Calu3 (cell line): Measurements from ENCODE around the gene PTPRN2. TPM values are rescaled to one million over a fixed set of nuclear protein-coding genes. Genes with fewer than 3 reads are reported as not detected.

Source experiments
- BruUV-seq: library from RNA; stranded (reverse); fragments of 400-500 nt; replicated peaks from 2 replicates; lab custom pipeline; 2021; lab: Mats Ljungman, UMichigan
- CTCF ChIA-PET: fragments of 300-600 bp; sonication (Branson Sonifier 250); formaldehyde crosslinking; loops from one replicate; lab custom pipeline; 2022; ENCODE audit warnings: antibody characterized with exemption; lab: Charles Lee
- DNase-seq: peaks from one replicate; pipeline ENCODE4 v3.0.0; 2022
- H3K27ac Mint-ChIP-seq: one replicate; pipeline ENCODE4 v1.8.0; 2022; ENCODE audit warnings: mixed read lengths; ENCODE audit not compliant: unreplicated experiment
- H3K27me3 Mint-ChIP-seq: one replicate; pipeline ENCODE4 v1.8.0; 2022; ENCODE audit warnings: mixed read lengths; ENCODE audit not compliant: unreplicated experiment
- H3K36me3 Mint-ChIP-seq: one replicate; pipeline ENCODE4 v1.8.0; 2022; ENCODE audit warnings: mild to moderate bottlenecking, moderate library complexity, mixed read lengths; ENCODE audit not compliant: insufficient read depth, unreplicated experiment
- H3K4me1 Mint-ChIP-seq: one replicate; pipeline ENCODE4 v1.8.0; 2022; ENCODE audit warnings: mild to moderate bottlenecking, low read depth, mixed read lengths; ENCODE audit not compliant: unreplicated experiment
- H3K4me3 Mint-ChIP-seq: one replicate; pipeline ENCODE4 v1.8.0; 2022; ENCODE audit warnings: mild to moderate bottlenecking, low read depth, moderate library complexity, mixed read lengths; ENCODE audit not compliant: unreplicated experiment
- H3K9me3 Mint-ChIP-seq: one replicate; pipeline ENCODE4 v1.8.0; 2022; ENCODE audit warnings: low read depth, mixed read lengths; ENCODE audit not compliant: unreplicated experiment
- CTCF ChIP-seq: fragments of 200-600 bp; IDR thresholded peaks from one replicate; pipeline ENCODE4 v1.8.0; 2022; ENCODE audit warnings: antibody characterized with exemption; ENCODE audit not compliant: unreplicated experiment
- intact Hi-C: fragments of 100-400 bp; cut with micrococcal nuclease; formaldehyde crosslinking; loops from one replicate; pipeline ENCODE4 v1.10.0; 2022; ENCODE audit not compliant: unreplicated experiment
- total RNA-seq: library from RNA; stranded (reverse); gene quantifications from 2 replicates; pipeline ENCODE4 v1.2.3, GENCODE V29; 2022

The PTPRN2 gene
- total RNA-seq, 1 experiment from 2014 or later, result 2.0 TPM

GRCh38 chr7:157497744-157498651 lies 1089.6 kb downstream of the PTPRN2 start:
- BruUV-seq, result no TSS peak
- no peak for TF ChIP-seq CTCF
- no peaks in the 10 kb centered on the region for H3K9me3 Mint-ChIP-seq
- H3K27ac Mint-ChIP-seq, result no peak overlapping the region
- DNase-seq, result no peak
- no peak overlapping the region for H3K4me3 Mint-ChIP-seq
- intact Hi-C loops, result no loop called here
- peaks cover 30% of the 10 kb centered on the region for H3K27me3 Mint-ChIP-seq
- CTCF ChIA-PET, result interaction anchor here (0.6 kb wide), 1 partner anchor 264 kb away, joined by 3 read pairs; no protein-coding TSS in a partner anchor
- H3K4me1 Mint-ChIP-seq, result peaks cover 5% of the 10 kb centered on the region
- no peaks in the 10 kb centered on the region for H3K36me3 Mint-ChIP-seq

DNA sequence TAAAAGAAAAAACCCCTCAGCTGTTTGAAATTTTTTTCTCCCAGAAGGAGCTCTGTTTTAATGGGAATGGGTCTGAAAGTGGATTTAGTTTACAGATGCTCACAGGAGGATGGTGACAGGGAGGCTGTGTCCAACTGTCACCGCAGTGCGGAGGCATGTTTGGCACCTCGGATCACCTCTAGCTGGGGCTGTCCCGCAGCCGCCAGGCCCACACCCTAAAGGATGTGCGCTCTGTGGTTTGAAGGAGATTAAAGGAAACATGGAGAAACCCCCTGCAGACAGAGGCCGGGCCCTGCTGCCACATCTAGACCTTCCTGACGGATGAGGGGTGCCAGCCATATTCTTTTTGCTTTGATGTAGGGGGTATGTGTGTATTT lies 1090.3 kb downstream of the PTPRN2 start:
- Mint-ChIP-seq H3K27me3 (peaks cover 27% of the 10 kb centered on the region), H3K9me3 (peaks cover 1% of the 10 kb centered on the region), H3K36me3 (no peaks in the 10 kb centered on the region), H3K27ac (no peak overlapping the region), H3K4me1 (peaks cover 8% of the 10 kb centered on the region), H3K4me3 (no peak overlapping the region)
- CTCF ChIA-PET, result no interaction called here
- no peak for DNase-seq
- BruUV-seq, result no TSS peak
- intact Hi-C loops, result no loop called here
- TF ChIP-seq CTCF, result no peak

- intact Hi-C loops, result no loop called here
- BruUV-seq, result no TSS peak
- H3K27ac Mint-ChIP-seq, result no peak overlapping the region
- peaks cover 3% of the 10 kb centered on the region for H3K9me3 Mint-ChIP-seq
- H3K27me3 Mint-ChIP-seq, result peaks cover 20% of the 10 kb centered on the region
- no peak overlapping the region for H3K4me3 Mint-ChIP-seq
- TF ChIP-seq CTCF, result no peak
- peaks cover 8% of the 10 kb centered on the region for H3K4me1 Mint-ChIP-seq
- CTCF ChIA-PET, result no interaction called here
- no peak for DNase-seq
- H3K36me3 Mint-ChIP-seq, result no peaks in the 10 kb centered on the region
Measured at GRCh38 chr7:157496416-157497275, 1091.0 kb downstream of the PTPRN2 start.

GRCh38 chr7:157495594-157495993 lies 1092.0 kb downstream of the PTPRN2 start:
- BruUV-seq, result no TSS peak
- Mint-ChIP-seq H3K9me3 (peaks cover 3% of the 10 kb centered on the region), H3K36me3 (no peaks in the 10 kb centered on the region), H3K27me3 (peaks cover 20% of the 10 kb centered on the region), H3K4me1 (peaks cover 8% of the 10 kb centered on the region), H3K4me3 (no peak overlapping the region), H3K27ac (no peak overlapping the region)
- TF ChIP-seq CTCF, result no peak
- intact Hi-C loops, result no loop called here
- CTCF ChIA-PET, result no interaction called here
- DNase-seq, result no peak
